Thoracic aorta (tissue), 2 donors: ENCODE results near the gene USP48. TPM values are rescaled to one million over a fixed set of nuclear protein-coding genes. Genes with fewer than 3 reads are reported as not detected.

Experiments
- ATAC-seq: fragments of 150-250 bp; one replicate; pipeline ENCODE4 v1.8.0; 2017; ENCODE audit warnings: low read depth; ENCODE audit not compliant: insufficient number of reproducible peaks, low FRiP score
- DNase-seq: peaks from one replicate; pipeline ENCODE4 v3.0.0-alpha.2; 2020; ENCODE audit warnings: low spot score
- H3K27ac ChIP-seq, 2 donors: fragments of 200-600 bp; sonication (generic); 1 replicate in 1 of 2; 2 replicates in 1 of 2; pipeline ENCODE4 v1.5.1; 2016; ENCODE audit warnings: mild to moderate bottlenecking in 2 of 2, moderate library complexity in 2 of 2
- H3K27me3 ChIP-seq: fragments of 200-600 bp; sonication (generic); replicated peaks from 2 replicates; pipeline ENCODE4 v1.6.0; 2016; ENCODE audit warnings: mild to moderate bottlenecking; ENCODE audit not compliant: insufficient read depth
- H3K36me3 ChIP-seq: fragments of 200-600 bp; sonication (generic); one replicate; pipeline ENCODE4 v1.5.1; 2016
- H3K4me1 ChIP-seq, 2 donors: fragments of 200-600 bp; sonication (generic); 1 replicate in 1 of 2; 2 replicates in 1 of 2; pipeline versions ENCODE4 v1.5.1 to v1.6.0; 2016; ENCODE audit warnings: low read depth in 2 of 2, mild to moderate bottlenecking in 1 of 2; ENCODE audit not compliant: control insufficient read depth in 1 of 2
- H3K4me3 ChIP-seq: fragments of 200-600 bp; sonication (generic); 2 replicates; pipeline ENCODE4 v1.5.1; 2016; ENCODE audit warnings: mild to moderate bottlenecking
- H3K9me3 ChIP-seq: fragments of 200-600 bp; sonication (generic); 2 replicates; pipeline ENCODE4 v1.5.1; 2016
- CTCF ChIP-seq: fragments of 200-600 bp; sonication (generic); IDR thresholded peaks from one replicate; pipeline ENCODE4 v1.5.1; 2019; ENCODE audit warnings: antibody characterized with exemption
- total RNA-seq, 2 donors: library from RNA; depleted of rRNA; stranded (reverse); fragments of >200 nt; gene quantifications; one replicate each; pipeline versions ENCODE4 v1.1.0 to v1.2.3, GENCODE V29; 2016

The USP48 gene
- total RNA-seq, 2 donors from 2014 or later = 48.9 to 77.5 TPM

GRCh38 chr1:21701401-21701800 is 81.5 kb downstream of the USP48 start:
- H3K4me3 ChIP-seq = no peak overlapping the region
- no peaks in the 10 kb centered on the region for H3K4me1 ChIP-seq
- H3K27ac ChIP-seq = no peak overlapping the region
- DNase-seq (no peak), ATAC-seq (no peak)
- H3K27me3 ChIP-seq = no peaks in the 10 kb centered on the region
- no peaks in the 10 kb centered on the region for H3K9me3 ChIP-seq
- peaks cover 55% of the 10 kb centered on the region for H3K36me3 ChIP-seq
- no peak for TF ChIP-seq CTCF

GRCh38 chr1:21700094-21700493 is 82.9 kb downstream of the USP48 start:
- TF ChIP-seq CTCF = no peak
- H3K27ac ChIP-seq = no peak overlapping the region
- no peak for DNase-seq

GRCh38 chr1:21696931-21697330 is 86.0 kb downstream of the USP48 start:
- ATAC-seq (no peak), DNase-seq (no peak)
- Histone ChIP-seq H3K36me3 (peaks cover 39% of the 10 kb centered on the region), H3K27me3 (no peaks in the 10 kb centered on the region), H3K27ac (no peak overlapping the region), H3K4me3 (no peak overlapping the region), H3K4me1 (no peaks in the 10 kb centered on the region), H3K9me3 (no peaks in the 10 kb centered on the region)
- TF ChIP-seq CTCF = no peak

More at GRCh38 chr1:21700094-21700493, 82.9 kb downstream of the USP48 start:
- Histone ChIP-seq H3K27me3 (no peaks in the 10 kb centered on the region), H3K4me3 (no peak overlapping the region), H3K36me3 (peaks cover 50% of the 10 kb centered on the region), H3K9me3 (no peaks in the 10 kb centered on the region), H3K4me1 (no peaks in the 10 kb centered on the region)
- no peak for ATAC-seq

GRCh38 chr1:21693732-21694131 is 89.2 kb downstream of the USP48 start:
- no peak for DNase-seq
- no peak for ATAC-seq
- peaks cover 33% of the 10 kb centered on the region for H3K36me3 ChIP-seq

GRCh38 chr1:21691739-21692138 is 91.2 kb downstream of the USP48 start:
- ATAC-seq (no peak), DNase-seq (no peak)
- H3K4me1 ChIP-seq = no peaks in the 10 kb centered on the region
- no peak overlapping the region for H3K4me3 ChIP-seq
- no peak overlapping the region for H3K27ac ChIP-seq
- no peaks in the 10 kb centered on the region for H3K9me3 ChIP-seq
- H3K27me3 ChIP-seq = no peaks in the 10 kb centered on the region
- H3K36me3 ChIP-seq = peaks cover 48% of the 10 kb centered on the region
- no peak for TF ChIP-seq CTCF

More at GRCh38 chr1:21693732-21694131, 89.2 kb downstream of the USP48 start:
- H3K27me3 ChIP-seq = no peaks in the 10 kb centered on the region
- H3K27ac ChIP-seq = no peak overlapping the region
- TF ChIP-seq CTCF = no peak
- H3K4me3 ChIP-seq = no peak overlapping the region
- H3K9me3 ChIP-seq = no peaks in the 10 kb centered on the region
- H3K4me1 ChIP-seq = no peaks in the 10 kb centered on the region
